Sigmoid colon (tissue), 7 donors: ENCODE data around the gene MRPL48. TPM values are rescaled to one million over a fixed set of nuclear protein-coding genes. Genes with fewer than 3 reads are reported as not detected.
"Not testable (repeated sequence)": the region's sequence is repeated elsewhere in the genome, so short reads cannot be mapped to it uniquely, and the experiment has no call there.

Source experiments
- DNase-seq: peaks from one replicate; pipeline ENCODE4 v3.0.0-alpha.2; 2019
- H3K27ac ChIP-seq, 4 donors: fragments of 200-600 bp; sonication (generic); one replicate each; pipeline ENCODE4 v1.5.1; 2016 to 2019; ENCODE audit warnings: mild to moderate bottlenecking in 1 of 4
- H3K27me3 ChIP-seq, 3 donors: fragments of 200-600 bp; sonication (generic); one replicate each; pipeline ENCODE4 v1.5.1; 2019; ENCODE audit warnings: mild to moderate bottlenecking in 1 of 3
- H3K36me3 ChIP-seq, 4 donors: fragments of 200-600 bp; sonication (generic); one replicate each; pipeline ENCODE4 v1.5.1; 2016 to 2019
- H3K4me1 ChIP-seq, 4 donors: fragments of 200-600 bp; sonication (generic); one replicate each; pipeline ENCODE4 v1.5.1; 2017 to 2019
- H3K4me3 ChIP-seq, 4 donors: fragments of 200-600 bp; sonication (generic); one replicate each; pipeline ENCODE4 v1.5.1; 2017 to 2019; ENCODE audit warnings: mild to moderate bottlenecking in 2 of 4, moderate library complexity in 1 of 4
- H3K9me3 ChIP-seq, 4 donors: fragments of 200-600 bp in 3 of 4; sonication (generic) in 3 of 4; one replicate each; pipeline versions ENCODE4 v1.5.1 to v1.6.1; 2013 to 2019
- EP300 ChIP-seq, 4 donors: sonication (generic); formaldehyde crosslinking; IDR thresholded peaks; one replicate each; pipeline ENCODE4 v1.6.1; 2017; ENCODE audit warnings: antibody characterized with exemption in 4 of 4
- POLR2A ChIP-seq, 2 donors: fragments of 450-650 bp; IDR thresholded peaks; one replicate each; pipeline ENCODE4 v1.6.1; 2016; ENCODE audit warnings: antibody characterized with exemption in 2 of 2, mild to moderate bottlenecking in 2 of 2, moderate library complexity in 2 of 2
- POLR2AphosphoS5 ChIP-seq, 4 donors: sonication (generic); formaldehyde crosslinking; IDR thresholded peaks; one replicate each; pipeline ENCODE4 v1.6.1; 2017; ENCODE audit warnings: antibody characterized with exemption in 4 of 4
- WGBS, 2 donors: extraction: QIAGEN DNeasy Blood & Tissue Kit; methylation state at CpG; one replicate each; pipeline ENCODE4 v1.1.7; 2013; 5-methylcytosine and 5-hydroxymethylcytosine counted together
- intact Hi-C: fragments of 100-400 bp; cut with DNase I; formaldehyde crosslinking; loops from one replicate; pipeline ENCODE4 v1.15.1; 2023
- polyA plus RNA-seq, 3 donors: library from polyadenylated mRNA; stranded (reverse); fragments of 200-250 nt; gene quantifications; one replicate each; pipeline ENCODE4 v1.2.3, GENCODE V29; 2013
- total RNA-seq, 4 donors: library from RNA; depleted of rRNA; stranded (reverse); fragments of >200 nt; gene quantifications; one replicate each; pipeline ENCODE4 v1.1.0, GENCODE V29; 2016
- TF ChIP-seq, protein P1 (sequence below), 4 experiments: fragments of 450-650 bp in 3 of 4; fragments of 200-600 bp in 1 of 4; IDR thresholded peaks; one replicate each; pipeline ENCODE4 v1.5.1; 2016 to 2019; ENCODE audit warnings: antibody characterized with exemption in 4 of 4, mild to moderate bottlenecking in 3 of 4, moderate library complexity in 2 of 4
- donor health status: healthy with polysubstance abuse.
- donor health status: Bipolar disorder and iron deficiency.
- donor health status: healthy.

Gene MRPL48
- total and polyA plus RNA-seq, 7 donors: 7.7 to 82.3 (median 31.3) TPM

DNA sequence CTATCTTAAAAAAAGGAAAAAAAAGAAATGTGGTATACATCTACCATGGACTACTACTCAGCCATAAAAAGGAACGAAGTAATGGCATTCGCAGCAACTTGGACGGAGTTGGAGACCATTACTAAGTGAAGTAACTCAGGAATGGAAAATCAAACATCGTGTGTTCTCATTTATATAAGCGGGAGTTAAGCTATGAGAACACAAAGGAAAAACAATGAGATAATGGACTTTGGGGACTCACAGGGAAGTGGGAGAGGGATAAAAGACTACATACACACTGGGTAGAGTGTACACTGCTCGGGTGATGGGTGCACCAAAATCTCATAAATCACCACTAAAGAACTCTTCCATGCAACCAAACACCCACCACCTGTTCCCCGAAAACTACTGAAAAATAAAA, 38.6 kb upstream of the MRPL48 start:
- Histone ChIP-seq H3K4me1 (peaks cover 0 to 46% (median 11%) of the 10 kb centered on the region in 4 donors), H3K9me3 (no peaks in the 10 kb centered on the region), H3K36me3 (no peaks in the 10 kb centered on the region), H3K4me3 (no peak overlapping the region), H3K27me3 (no peaks in the 10 kb centered on the region), H3K27ac (no peak overlapping the region)
- WGBS, 2 donors: 95 to 96% methylated on average over 7 of the region's 7 CpGs
- no peak for DNase-seq
- intact Hi-C loops: no loop called here
- TF ChIP-seq, protein P1, sequence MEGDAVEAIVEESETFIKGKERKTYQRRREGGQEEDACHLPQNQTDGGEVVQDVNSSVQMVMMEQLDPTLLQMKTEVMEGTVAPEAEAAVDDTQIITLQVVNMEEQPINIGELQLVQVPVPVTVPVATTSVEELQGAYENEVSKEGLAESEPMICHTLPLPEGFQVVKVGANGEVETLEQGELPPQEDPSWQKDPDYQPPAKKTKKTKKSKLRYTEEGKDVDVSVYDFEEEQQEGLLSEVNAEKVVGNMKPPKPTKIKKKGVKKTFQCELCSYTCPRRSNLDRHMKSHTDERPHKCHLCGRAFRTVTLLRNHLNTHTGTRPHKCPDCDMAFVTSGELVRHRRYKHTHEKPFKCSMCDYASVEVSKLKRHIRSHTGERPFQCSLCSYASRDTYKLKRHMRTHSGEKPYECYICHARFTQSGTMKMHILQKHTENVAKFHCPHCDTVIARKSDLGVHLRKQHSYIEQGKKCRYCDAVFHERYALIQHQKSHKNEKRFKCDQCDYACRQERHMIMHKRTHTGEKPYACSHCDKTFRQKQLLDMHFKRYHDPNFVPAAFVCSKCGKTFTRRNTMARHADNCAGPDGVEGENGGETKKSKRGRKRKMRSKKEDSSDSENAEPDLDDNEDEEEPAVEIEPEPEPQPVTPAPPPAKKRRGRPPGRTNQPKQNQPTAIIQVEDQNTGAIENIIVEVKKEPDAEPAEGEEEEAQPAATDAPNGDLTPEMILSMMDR (IDR thresholded peaks at IDR 0.05): no peak
- TF ChIP-seq EP300 (IDR thresholded peaks at IDR 0.05) (no peak), POLR2AphosphoS5 (IDR thresholded peaks at IDR 0.05) (no peak), POLR2A (IDR thresholded peaks at IDR 0.05) (no peak)

DNA sequence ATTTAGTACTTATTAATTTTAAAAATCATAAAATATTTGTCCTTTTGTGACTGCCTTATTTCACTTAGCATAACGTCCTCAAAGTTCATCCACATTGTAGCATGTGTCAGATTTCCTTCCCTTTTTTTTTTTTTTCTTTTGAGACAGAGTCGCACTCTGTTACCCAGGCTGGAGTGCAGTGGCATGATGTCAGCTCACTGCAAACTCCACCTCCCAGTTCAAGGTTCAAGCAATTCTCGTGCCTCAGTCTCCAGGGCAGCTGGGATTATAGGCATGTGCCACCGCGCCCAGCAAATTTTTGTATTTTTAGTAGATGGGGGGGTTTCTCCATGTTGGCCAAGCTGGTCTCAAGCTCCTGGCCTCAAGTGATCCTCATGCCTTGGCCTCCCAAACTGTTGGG, 37.4 kb upstream of the MRPL48 start:
- peaks cover 0 to 45% (median 11%) of the 10 kb centered on the region in 4 donors for H3K4me1 ChIP-seq
- no peak overlapping the region for H3K27ac ChIP-seq
- WGBS, 2 donors: 43 to 54% methylated on average over 5 of the region's 5 CpGs

DNA sequence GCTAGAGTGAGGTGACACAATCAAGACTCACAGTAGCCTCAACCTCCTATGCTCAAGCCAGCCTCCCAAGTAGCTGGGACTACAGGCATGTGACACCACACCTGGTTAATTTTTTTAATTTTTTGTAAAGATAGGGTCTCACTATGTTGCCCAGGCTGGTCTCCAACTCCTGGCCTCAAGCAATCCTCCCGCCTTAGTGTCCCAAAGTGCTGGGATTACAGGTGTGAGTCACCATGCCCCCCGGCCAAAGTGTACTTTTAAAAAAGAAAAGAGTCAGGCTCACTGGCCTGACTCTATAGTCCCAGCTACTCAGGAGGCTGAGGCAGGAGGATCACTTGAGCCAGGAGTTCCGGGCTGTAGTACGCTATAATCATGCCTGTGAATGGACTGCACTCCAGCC, 36.8 kb upstream of the MRPL48 start:
- H3K36me3 ChIP-seq, intact Hi-C loops, H3K27me3 ChIP-seq, DNase-seq, H3K9me3 ChIP-seq, H3K4me3 ChIP-seq, H3K27ac ChIP-seq: not testable (repeated sequence)
- 96 to 99% methylated on average over 4 of the region's 4 CpGs for WGBS, 2 donors
- peaks cover 0 to 41% (median 11%) of the 10 kb centered on the region in 4 donors for H3K4me1 ChIP-seq

More for the DNA sequence above, 37.4 kb upstream of the MRPL48 start:
- intact Hi-C loops: no loop called here
- TF ChIP-seq EP300 (IDR thresholded peaks at IDR 0.05) (no peak), POLR2A (IDR thresholded peaks at IDR 0.05) (no peak), POLR2AphosphoS5 (IDR thresholded peaks at IDR 0.05) (no peak)
- TF ChIP-seq, protein P1 (IDR thresholded peaks at IDR 0.05): no peak
- DNase-seq: no peak
- H3K36me3 ChIP-seq: no peaks in the 10 kb centered on the region
- no peaks in the 10 kb centered on the region for H3K27me3 ChIP-seq
- H3K9me3 ChIP-seq: no peaks in the 10 kb centered on the region
- H3K4me3 ChIP-seq: no peak overlapping the region

DNA sequence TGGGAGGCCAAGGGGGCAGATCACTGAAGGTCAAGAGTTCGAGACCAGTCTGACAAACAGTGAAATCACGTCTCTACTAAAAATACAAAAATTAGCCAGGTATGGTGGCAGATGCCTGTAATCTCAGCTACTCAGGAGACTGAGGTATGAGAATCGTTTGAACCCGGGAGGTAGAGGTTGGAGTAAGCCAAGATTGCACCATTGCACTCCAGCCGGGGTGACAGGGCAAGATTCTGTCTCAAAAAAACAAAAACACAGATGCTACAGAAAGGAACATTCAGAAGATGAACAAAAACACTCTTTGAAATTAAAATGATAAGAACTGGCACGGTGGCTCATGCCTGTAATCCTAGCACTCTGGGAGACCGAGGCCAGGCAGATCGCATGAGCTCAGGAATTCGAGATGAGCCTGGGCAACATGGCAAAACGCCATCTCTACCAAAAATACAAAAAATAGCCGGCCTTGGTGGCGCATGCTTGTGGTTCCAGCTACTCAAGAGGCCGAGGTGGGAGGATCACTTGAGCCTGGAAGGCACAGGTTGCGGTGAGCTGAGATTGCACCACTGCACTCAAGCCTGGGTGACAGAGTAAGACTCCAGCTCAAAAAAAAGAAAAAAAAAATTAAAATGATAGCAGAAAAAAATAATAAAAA, 35.3 kb upstream of the MRPL48 start:
- Histone ChIP-seq H3K4me1 (peaks cover 0 to 44% (median 18%) of the 10 kb centered on the region in 4 donors), H3K27me3 (no peaks in the 10 kb centered on the region), H3K27ac (no peak overlapping the region), H3K36me3 (no peaks in the 10 kb centered on the region), H3K9me3 (no peaks in the 10 kb centered on the region), H3K4me3 (no peak overlapping the region)
- intact Hi-C loops: no loop called here
- WGBS, 2 donors: 92 to 94% methylated on average over 14 of the region's 14 CpGs
- TF ChIP-seq, protein P1 (IDR thresholded peaks at IDR 0.05): no peak
- DNase-seq: no peak

DNA sequence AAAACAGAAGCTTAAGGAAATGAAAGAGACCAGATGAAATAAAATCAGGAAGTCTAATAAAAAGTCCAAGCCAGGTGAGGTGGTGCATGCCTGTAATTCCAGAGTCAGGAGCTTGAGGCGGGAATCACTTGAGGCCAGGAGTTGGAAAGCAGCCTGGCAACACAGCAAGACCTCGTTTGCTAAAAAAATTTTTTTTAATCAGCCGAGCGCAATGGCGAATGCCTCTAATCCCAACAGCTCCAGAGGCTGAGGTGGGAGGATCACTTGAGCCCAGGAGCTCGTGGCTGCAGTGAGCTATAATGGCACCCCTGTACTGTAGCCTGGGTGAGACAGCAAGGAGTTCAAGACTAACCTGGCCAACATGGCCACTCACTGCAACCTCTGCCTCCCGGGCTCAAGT, 34.8 kb upstream of the MRPL48 start:
- Histone ChIP-seq H3K27ac (no peak overlapping the region), H3K4me3 (no peak overlapping the region), H3K9me3 (no peaks in the 10 kb centered on the region), H3K36me3 (no peaks in the 10 kb centered on the region), H3K4me1 (peaks cover 0 to 47% (median 23%) of the 10 kb centered on the region in 4 donors), H3K27me3 (no peaks in the 10 kb centered on the region)
- no peak for DNase-seq
- WGBS, 2 donors: 82 to 89% methylated on average over 7 of the region's 7 CpGs
- TF ChIP-seq, protein P1 (IDR thresholded peaks at IDR 0.05): no peak
- no peak for TF ChIP-seq POLR2AphosphoS5 (IDR thresholded peaks at IDR 0.05)
- no peak for TF ChIP-seq EP300 (IDR thresholded peaks at IDR 0.05)
- TF ChIP-seq POLR2A (IDR thresholded peaks at IDR 0.05): no peak
- intact Hi-C loops: no loop called here
